GM08714 (cell line): ENCODE results near the gene COX20.
"Not testable (repeated sequence)": the region's sequence is repeated elsewhere in the genome, so short reads cannot be mapped to it uniquely, and the experiment has no call there.

Experiments
- H3K4me3 ChIP-seq: fragments of 200-500 bp; sonication (Bioruptor generic); 2 replicates; pipeline ENCODE4 v1.5.1; 2014; ENCODE audit warnings: mild to moderate bottlenecking, low read length, inconsistent platforms
- ZNF274 ChIP-seq: IDR thresholded peaks from 2 replicates; pipeline ENCODE4 v1.6.1; 2012; ENCODE audit warnings: mild to moderate bottlenecking, low read depth, low read length

COX20 gene

GRCh38 chr1:244835276-244836134 lies at the start of gene COX20:
COX20 (plus strand) TSS chr1:244835658; CDS start chr1:244835715, 57 bp downstream.
- TF ChIP-seq ZNF274, result no peak
- peak within 1 kb of the TSS; percentile 98 for H3K4me3 ChIP-seq

GRCh38 chr1:244788493-244789275 lies 46.8 kb upstream of the COX20 start:
- TF ChIP-seq ZNF274, result no peak

GRCh38 chr1:244789276-244789580 lies 46.2 kb upstream of the COX20 start:
- no peak overlapping the region for H3K4me3 ChIP-seq
- no peak for TF ChIP-seq ZNF274

More at GRCh38 chr1:244788493-244789275, 46.8 kb upstream of the COX20 start:
- H3K4me3 ChIP-seq, result no peak overlapping the region

GRCh38 chr1:244789731-244790130 lies 45.7 kb upstream of the COX20 start:
- no peak for TF ChIP-seq ZNF274

GRCh38 chr1:244791061-244791460 lies 44.4 kb upstream of the COX20 start:
- H3K4me3 ChIP-seq, result no peak overlapping the region

More at GRCh38 chr1:244789731-244790130, 45.7 kb upstream of the COX20 start:
- H3K4me3 ChIP-seq, result no peak overlapping the region

GRCh38 chr1:244792188-244792850 lies 43.1 kb upstream of the COX20 start:
- no peak for TF ChIP-seq ZNF274
- H3K4me3 ChIP-seq, result no peak overlapping the region

More at GRCh38 chr1:244791061-244791460, 44.4 kb upstream of the COX20 start:
- no peak for TF ChIP-seq ZNF274

- TF ChIP-seq ZNF274, result no peak
- H3K4me3 ChIP-seq, result no peak overlapping the region
Observed at GRCh38 chr1:244794071-244794470, 41.4 kb upstream of the COX20 start.

GRCh38 chr1:244794516-244794915 lies 40.9 kb upstream of the COX20 start:
- H3K4me3 ChIP-seq, result not testable (repeated sequence)

- no peak overlapping the region for H3K4me3 ChIP-seq
- TF ChIP-seq ZNF274, result no peak
Observed at GRCh38 chr1:244796719-244797406, 38.6 kb upstream of the COX20 start.

GRCh38 chr1:244800821-244801220 lies 34.6 kb upstream of the COX20 start:
- no peak for TF ChIP-seq ZNF274

GRCh38 chr1:244801246-244801645 lies 34.2 kb upstream of the COX20 start:
- no peak overlapping the region for H3K4me3 ChIP-seq
- TF ChIP-seq ZNF274, result no peak

More at GRCh38 chr1:244800821-244801220, 34.6 kb upstream of the COX20 start:
- H3K4me3 ChIP-seq, result no peak overlapping the region

- no peak overlapping the region for H3K4me3 ChIP-seq
- TF ChIP-seq ZNF274, result no peak
Observed at GRCh38 chr1:244802041-244802440, 33.4 kb upstream of the COX20 start.

- no peak overlapping the region for H3K4me3 ChIP-seq
- TF ChIP-seq ZNF274, result no peak
Observed at GRCh38 chr1:244802556-244803239, 32.8 kb upstream of the COX20 start.
